GM15510 (cell line): ENCODE data around the gene SLC25A41.
A peak's percentile ranks its signal among the peaks of the same experiment; 100 is the strongest.

Source experiments
- POLR2A ChIP-seq: IDR thresholded peaks from 3 replicates; pipeline ENCODE4 v1.6.1; 2011; ENCODE audit warnings: borderline replicate concordance; ENCODE audit not compliant: insufficient read length; ENCODE audit errors: extremely low read depth

Gene SLC25A41

DNA sequence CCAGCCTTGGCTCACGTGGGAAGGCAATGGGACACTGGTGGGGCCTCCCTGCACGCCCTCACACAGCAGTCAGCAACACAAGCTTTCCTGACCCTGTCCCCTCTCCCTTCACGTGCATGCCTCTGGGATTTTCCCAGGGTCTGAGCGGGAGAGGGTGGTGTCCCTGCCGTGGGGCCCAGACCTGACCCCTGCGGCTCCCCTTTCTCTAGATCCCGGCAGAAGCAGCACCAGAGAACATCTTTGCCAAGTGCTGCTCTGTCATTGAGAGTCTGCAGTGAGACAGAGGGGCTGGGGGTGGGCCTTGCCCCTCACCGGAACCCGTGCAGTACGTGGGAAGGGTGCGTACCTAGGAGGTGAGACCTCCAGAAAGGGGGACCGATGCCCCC is 21.5 kb downstream of the SLC25A41 start:
- no peak for TF ChIP-seq POLR2A

DNA sequence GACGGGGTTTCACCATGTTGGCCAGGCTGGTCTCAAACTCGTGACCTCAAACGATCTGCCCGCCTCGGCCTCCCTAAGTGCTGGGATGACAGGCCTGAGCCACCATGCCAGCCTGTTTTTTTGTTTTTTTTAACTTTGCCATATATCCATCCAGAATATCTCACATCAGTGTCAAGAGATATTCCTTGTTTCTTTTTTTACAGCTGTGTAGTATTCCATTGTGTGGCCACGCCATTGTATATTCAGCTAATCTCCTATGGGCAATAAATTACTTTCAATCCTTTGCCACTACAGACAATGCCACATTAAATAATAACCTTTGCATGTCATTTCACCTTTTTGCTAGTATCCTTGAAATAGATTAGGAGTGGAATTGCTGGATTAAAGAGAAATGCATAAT is 24.2 kb downstream of the SLC25A41 start:
- no peak for TF ChIP-seq POLR2A

DNA sequence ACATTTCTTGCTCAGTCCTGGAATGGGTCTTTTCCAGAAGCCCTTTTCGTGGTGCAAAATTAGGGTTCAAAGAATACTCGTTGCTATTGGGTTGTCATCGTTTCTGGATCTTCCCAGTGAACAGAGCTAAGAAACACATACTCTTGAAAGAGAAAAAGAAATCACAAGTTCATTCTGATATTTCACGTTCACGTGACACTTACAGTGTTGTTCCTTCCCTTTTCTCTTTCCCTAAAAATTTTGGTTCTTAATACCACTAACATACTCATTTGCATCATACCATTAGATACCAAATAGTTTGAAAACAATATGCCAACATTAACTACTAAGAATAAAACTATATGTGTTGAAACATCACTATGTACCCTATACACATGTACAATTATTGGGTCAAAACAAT is 27.2 kb downstream of the SLC25A41 start:
- TF ChIP-seq POLR2A: no peak

DNA sequence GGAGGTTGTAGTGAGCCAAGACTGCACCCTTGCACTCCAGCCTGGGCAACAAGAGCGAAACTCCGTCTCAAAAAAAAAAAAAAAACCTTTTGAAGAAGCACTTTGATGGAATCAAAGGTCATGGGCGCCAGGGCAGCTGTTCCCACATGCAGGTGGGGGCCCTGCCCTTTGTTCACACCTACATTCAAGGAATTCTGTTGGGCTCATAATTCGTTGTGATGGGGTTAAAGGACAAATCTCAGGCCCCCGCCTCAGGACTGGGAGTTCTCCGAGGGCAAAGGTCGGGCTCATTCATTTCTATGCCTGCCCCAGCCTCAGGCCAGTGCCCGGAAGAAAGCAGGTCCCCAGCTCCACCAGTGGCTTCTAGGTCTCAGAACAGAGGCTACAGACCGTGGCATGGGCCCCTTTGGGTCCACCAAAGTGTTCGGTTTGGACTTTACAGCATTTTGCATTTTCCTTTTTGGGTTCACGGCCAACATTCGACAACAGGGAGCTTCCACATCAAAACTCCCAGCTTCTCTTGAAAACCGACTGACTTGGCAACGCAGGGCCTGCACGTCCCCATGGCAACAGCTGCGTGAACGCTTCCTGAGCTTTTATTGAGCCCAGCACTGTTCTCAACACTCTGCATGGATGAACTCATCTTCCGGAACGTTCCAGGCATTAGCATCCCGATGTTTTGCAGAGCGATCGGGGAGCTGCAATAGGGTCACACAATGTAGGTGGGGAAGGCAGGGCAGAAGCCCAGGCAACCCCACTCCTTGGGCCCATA is 30.5 kb downstream of the SLC25A41 start:
- no peak for TF ChIP-seq POLR2A

DNA sequence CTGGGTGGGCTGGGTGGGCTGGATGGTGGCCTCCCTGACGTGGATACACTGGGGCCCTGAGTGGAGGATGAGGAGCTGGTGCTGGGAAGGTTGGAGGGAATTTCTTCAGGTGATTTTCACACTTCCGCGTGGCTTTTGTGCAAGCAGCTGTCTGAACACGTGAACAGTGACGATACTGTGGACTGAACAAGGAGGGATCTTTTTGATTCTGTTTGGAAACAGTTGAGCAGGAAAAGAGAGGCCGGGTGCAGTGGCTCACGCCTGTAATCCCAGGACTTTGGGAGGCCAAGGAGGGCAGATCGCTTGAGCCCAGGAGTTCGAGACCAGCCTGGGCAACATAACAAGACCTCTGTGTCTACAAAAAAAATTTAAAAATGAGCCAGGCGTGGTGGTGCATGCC is 31.5 kb downstream of the SLC25A41 start:
- TF ChIP-seq POLR2A: no peak

DNA sequence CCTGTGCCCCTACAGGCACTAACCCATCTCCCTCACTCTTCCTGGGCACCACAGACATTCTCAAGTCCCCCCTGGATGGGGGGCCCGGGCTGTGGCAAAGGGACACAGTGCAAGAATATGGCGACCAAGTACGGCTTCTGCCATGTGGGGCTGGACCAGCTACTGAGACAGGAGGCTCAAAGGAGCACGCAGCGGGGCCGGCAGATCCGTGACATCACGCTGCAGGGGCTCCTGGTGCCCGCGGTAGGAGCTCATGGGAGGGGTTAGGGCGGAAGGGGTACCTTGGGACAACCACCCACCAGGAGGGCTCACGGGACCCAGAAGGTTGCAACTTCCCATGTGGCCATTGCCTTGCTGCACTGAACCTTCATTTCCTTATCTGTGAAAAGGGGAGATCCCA is 37.3 kb downstream of the SLC25A41 start:
- no peak for TF ChIP-seq POLR2A

DNA sequence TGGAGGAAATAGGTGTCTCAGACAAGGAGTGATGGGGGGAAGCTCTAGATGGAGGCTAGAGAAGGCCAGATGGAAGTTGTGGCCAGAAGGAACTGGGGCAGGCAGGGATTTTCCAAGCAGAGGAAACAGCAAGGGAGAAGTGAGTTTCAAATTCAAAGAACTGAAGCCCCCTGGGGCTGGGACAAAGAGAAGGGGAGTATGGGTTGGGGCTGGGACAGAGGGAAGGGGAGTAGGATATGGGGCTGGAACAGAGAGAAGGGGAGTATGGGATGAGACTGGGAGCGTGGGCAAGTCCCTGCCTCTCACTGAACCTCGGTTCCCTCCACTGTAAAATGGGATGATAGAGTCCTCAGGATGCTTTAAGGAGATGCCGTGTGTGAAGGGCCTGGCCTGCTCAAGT is 38.7 kb downstream of the SLC25A41 start:
- no peak for TF ChIP-seq POLR2A

DNA sequence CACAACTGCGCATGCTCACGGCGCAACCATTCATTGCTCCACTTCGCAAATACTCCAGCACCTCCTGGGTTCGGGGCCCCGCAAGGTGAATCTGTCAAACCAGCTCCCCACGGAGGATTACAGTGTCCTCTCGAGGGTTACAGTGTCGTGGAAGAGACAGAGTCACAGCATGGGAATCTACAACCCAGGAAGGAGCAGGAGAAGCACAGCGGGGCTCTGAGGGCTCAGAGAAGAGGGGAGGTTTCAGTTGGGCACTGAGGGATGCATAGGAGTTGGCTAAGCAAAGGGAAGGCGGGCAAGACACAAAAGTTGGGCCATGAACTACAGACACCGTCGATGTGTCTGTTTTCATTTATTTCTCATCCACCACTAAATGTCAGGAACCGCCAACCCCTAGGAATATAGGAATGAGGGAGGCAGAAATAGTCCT is 39.6 kb downstream of the SLC25A41 start:
- TF ChIP-seq POLR2A: no peak

DNA sequence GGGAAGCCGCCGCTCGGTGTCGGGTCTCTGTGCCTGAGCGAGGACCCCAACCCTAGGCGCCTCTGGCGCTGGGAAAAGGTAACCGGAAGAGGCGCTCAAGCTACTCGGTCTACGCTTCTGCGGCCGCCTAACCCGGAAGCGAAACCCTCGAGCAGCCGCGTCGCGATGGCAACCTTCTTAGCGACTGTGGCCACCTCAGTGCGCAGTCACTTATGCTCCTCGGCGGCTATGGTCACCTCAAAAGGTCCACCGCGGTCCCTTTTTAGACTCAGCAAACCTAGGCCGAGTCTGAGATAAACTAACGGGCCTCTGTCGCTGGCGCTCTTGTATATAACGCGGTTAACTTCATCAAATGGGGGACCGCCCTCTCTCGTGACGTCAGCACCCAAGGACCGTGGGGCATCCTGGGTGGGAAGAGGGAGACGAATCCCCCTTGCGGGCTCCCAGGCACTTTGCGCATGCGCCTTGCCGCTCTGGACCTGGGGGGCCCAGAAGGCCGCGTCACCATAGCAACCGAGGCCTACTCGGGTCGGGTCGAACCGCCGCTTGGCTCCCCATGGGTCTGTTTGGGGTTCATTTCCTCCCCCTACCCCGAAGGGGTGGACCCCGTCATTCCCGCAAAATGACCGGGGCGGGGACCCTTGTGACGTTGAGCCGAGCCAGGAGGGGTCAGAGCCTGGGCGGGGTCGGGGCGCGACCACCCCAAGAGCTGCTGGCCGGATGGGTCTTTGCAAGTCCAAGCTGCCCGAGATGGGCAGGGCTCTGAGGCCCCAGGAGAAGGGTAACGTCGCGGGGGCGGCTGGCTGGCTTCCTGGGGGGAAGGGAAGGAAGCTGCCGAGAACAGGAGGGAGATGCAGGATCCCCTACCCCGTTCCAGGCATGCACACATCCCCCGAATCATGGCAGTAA is 40.2 kb downstream of the SLC25A41 start, which contains the start of gene GTF2F1:
Gene GTF2F1 (minus strand): TSS at position 91 of the 909 bp plus-strand sequence. CDS start 169 bp downstream, outside the sequence.
- TF ChIP-seq POLR2A: peak; percentile 60

DNA sequence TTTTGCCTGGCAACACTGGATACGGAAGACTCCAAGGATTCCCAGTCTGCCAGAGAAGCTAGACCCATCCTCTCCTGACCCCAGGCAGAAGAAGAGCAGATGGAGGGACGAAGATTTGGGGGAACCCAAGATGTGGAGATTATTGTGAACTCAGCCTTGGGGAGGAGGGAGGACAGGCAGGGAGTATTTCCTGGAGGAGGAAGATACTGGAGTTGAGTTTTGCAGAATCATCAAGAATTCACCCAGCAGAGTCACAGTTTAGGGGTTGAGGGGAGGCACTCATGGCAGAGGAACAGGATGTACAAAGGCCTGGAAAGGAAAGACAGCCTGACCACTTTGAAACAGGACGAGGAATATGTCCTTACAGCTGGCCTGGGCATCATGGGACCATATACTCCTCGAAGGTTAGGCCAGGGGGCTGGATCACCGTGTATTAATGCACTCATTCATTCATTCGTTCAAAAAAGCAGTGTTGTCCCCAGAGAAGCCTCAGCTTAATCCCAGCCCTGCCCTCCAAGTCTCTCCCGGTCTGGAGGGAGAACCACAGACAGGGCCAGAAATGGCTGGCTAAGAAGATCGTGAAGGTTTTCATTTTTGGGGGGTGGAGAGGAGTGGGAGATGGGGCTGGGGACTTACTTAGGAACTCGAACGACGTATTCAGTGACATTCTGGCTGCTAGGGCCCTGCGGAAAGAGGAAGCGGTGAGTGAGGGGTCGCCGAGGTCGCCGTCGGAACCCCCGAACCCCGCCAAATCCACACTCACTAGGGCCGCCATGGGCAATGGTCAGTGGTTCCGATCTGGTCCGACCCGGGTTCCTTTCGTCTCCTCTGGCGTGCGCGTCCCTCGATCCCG is 41.1 kb downstream of the SLC25A41 start:
- no peak for TF ChIP-seq POLR2A

DNA sequence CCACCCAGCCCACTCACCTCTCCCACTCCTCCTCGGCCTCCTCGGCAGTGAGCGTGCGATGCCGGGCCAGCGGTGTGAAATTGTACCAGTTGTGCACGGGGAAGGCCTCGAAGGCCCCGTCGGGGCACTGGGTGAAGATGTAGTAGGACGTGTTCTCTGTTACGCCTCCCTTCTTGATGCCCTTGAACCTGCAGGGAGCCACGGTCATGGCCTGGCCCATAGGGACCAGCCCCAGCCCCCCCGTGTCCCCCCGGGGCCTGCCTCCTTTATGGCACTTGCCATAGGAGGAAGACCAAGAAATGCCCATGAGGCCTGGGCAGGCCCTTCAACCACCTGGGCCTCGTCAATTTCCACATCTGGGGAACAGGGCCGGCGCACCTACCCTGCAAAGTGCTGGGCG is 46.2 kb downstream of the SLC25A41 start:
- TF ChIP-seq POLR2A: no peak

DNA sequence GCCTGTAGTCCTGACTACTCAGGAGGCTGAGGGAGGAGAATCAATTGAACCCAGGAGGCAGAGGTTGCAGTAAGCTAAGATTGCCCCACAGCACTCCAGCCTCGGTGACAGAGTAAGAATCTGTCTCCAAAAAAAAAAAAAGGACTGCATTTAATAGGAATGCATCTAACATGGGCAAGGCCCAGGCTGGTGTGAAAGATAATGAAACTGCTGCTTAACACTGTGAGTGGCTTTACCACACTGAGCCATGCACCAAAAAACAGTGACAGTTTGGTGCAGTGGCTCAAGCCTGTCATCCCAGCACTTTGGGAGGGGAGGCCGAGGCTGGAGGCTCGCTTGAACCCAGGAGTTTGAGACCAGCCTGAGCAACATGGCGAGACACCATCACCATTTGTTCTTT is 49.2 kb downstream of the SLC25A41 start:
- TF ChIP-seq POLR2A: no peak

DNA sequence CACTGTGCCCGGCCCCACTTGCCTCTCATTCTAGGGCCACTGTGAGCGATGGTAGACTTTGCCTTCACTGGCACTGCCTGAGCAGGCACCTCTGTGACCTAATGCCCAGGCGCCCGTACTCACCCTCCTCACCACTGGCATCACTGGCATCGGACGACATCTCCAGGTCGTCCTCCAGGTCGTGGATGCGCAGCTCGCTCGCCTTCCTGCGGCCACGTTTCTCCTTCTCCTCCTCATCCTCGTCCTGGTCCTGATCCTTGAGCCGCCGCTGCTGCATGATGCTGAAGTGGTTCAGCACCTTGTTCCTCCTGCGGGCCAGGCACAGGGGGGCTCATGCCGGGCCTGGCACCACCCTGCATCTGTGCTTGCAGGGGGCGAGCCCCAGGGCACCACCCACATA is 50.4 kb downstream of the SLC25A41 start:
- TF ChIP-seq POLR2A: no peak

DNA sequence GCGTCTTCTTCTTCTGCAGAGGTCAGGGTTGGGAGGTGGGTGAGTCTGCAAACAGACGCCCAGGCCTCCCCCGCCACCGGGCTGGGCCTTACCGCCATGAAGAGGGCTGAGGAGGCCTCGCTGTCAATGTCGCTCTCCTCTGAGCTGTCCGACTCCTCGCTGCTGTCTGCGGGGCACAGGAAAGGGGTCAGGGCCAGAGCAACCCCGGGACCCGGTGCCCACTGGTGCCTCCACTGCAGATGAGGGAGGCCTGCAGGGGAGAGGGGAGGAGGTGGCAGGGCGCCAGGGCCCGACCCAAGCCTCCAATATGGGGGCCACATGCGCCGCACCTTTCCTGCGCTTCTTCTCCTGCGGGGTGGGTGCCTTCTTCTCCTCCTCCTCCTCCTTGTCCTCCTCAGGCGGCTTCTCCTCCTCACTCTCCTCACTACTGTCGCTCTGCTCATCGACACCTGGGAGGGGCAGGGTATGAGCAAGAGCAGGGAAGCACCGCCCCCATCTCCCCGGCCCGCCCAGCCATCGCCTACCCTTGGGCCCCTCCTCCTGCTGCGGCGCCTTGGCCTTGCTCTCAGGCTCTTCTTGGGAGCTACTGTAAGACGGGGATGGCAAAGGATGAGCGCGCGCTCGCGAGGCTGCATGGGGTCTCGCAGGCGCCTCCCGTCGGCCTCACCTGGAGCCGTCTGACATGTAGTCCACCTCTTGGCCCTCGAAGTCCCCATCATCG is 52.4 kb downstream of the SLC25A41 start:
- TF ChIP-seq POLR2A: no peak

DNA sequence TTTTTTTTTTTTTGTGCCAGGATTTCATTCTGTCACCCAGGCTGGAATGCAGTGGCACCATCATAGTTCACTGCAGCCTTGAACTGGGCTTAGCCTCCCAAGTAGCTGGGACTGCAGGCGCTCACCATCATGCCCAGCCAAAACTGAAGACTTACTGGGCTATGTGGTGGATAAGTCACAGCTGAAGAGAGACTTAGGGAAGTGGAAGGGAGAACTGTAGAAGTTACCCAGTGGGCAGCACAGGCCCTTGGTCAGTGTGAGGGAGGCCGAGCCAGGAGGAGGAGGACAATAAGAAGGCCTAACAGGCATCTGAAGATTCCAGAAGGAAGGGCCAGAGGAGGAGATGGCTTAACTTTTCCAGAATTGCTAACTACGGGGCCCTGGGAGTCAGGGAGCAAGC is 53.8 kb downstream of the SLC25A41 start:
- no peak for TF ChIP-seq POLR2A

DNA sequence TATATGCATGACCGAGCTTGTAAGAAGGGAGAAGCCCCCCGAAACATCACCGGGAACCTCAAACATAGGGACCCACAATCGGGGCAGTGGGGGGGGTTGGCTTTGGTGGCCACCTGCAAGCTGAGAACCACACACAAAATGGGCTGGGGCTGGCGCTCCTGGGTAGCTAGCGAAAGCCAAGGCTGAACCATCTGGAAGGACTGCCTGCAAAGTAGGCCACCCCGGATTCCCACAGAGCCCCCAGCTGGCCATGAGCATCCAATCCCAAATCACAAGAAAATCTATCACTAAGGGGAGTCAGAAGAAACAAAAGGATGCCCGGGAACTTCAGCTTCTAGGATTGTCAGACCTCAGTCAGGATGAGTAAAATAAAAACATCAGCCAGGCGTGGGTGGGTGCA is 55.1 kb downstream of the SLC25A41 start:
- TF ChIP-seq POLR2A: no peak
